Ishikawa (cell line): Measurements from ENCODE around the gene CDH13.

ENCODE experiments used
- TAF1 ChIP-seq: IDR thresholded peaks from 2 replicates; pipeline ENCODE4 v1.6.1; 2012; ENCODE audit warnings: low read depth, mild to moderate bottlenecking
- TEAD4 ChIP-seq: IDR thresholded peaks from 2 replicates; pipeline ENCODE4 v1.6.1; 2012

- TF ChIP-seq TEAD4 (no peak), TAF1 (no peak)
Measured at GRCh38 chr16:82616356-82616755, 10.4 kb upstream of the CDH13 start.
